ENCODE results near the gene MGST2.

DNA sequence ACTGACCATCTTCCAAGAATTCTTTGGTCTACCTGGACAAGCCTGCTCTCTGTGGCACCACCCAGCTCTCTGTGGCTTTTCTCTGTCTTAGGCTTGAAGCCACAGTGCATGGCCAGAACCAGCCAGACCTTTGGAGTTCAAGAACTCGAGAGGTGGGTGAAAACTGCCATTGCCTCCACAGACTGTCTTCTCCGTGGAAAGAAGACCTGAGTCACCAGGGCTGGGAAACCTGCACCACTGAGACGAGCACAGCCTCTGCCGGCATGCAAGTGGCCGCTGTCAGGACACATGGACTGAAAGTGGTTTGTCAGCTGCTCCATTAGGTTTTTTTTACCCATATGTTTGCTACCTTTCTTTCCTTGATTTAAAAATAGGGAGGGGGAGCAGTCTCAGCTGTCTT, 74.5 kb downstream of the MGST2 start:
- TF ChIP-seq, protein P1, sequence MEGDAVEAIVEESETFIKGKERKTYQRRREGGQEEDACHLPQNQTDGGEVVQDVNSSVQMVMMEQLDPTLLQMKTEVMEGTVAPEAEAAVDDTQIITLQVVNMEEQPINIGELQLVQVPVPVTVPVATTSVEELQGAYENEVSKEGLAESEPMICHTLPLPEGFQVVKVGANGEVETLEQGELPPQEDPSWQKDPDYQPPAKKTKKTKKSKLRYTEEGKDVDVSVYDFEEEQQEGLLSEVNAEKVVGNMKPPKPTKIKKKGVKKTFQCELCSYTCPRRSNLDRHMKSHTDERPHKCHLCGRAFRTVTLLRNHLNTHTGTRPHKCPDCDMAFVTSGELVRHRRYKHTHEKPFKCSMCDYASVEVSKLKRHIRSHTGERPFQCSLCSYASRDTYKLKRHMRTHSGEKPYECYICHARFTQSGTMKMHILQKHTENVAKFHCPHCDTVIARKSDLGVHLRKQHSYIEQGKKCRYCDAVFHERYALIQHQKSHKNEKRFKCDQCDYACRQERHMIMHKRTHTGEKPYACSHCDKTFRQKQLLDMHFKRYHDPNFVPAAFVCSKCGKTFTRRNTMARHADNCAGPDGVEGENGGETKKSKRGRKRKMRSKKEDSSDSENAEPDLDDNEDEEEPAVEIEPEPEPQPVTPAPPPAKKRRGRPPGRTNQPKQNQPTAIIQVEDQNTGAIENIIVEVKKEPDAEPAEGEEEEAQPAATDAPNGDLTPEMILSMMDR (IDR thresholded peaks at IDR 0.05; ENCODE audit: low read depth, low read length, poor library complexity, severe bottlenecking), result no peak
- no peak for TF ChIP-seq EZH2phosphoT487 (IDR thresholded peaks at IDR 0.05; ENCODE audit: borderline replicate concordance, low read length)

Data from DOHH2 (cell line).